Neural progenitor cell (in vitro differentiated cells): Measurements from ENCODE around the gene SFMBT2. TPM values are rescaled to one million over a fixed set of nuclear protein-coding genes. Genes with fewer than 3 reads are reported as not detected.

ENCODE experiments used
- DNase-seq: peaks from one replicate; pipeline ENCODE4 v3.0.0-alpha.2; 2016; ENCODE audit warnings: low spot score
- H2AFZ ChIP-seq: fragments of 200-600 bp; sonication (generic); replicated peaks from 2 replicates; pipeline ENCODE4 v1.6.1; 2016; ENCODE audit warnings: antibody characterized with exemption
- H3F3A ChIP-seq: fragments of 200-600 bp; sonication (generic); 2 replicates; pipeline ENCODE4 v1.6.1; 2016; ENCODE audit warnings: antibody characterized with exemption, low read depth
- H3K27ac ChIP-seq: fragments of 200-600 bp; sonication (generic); 2 replicates; pipeline ENCODE4 v1.5.1; 2016; ENCODE audit warnings: mild to moderate bottlenecking
- H3K27me3 ChIP-seq: fragments of 200-600 bp; sonication (generic); 2 replicates; pipeline ENCODE4 v1.6.1; 2016; ENCODE audit warnings: mild to moderate bottlenecking, moderate library complexity
- H3K36me3 ChIP-seq: fragments of 200-600 bp; sonication (generic); 2 replicates; pipeline ENCODE4 v1.5.1; 2016
- H3K4me1 ChIP-seq: fragments of 200-600 bp; sonication (generic); 2 replicates; pipeline ENCODE4 v1.6.1; 2016; ENCODE audit warnings: mixed run types
- H3K4me2 ChIP-seq: fragments of 200-600 bp; sonication (generic); 2 replicates; pipeline ENCODE4 v1.6.1; 2016
- H3K4me3 ChIP-seq: fragments of 200-600 bp; sonication (generic); 2 replicates; pipeline ENCODE4 v1.5.1; 2016
- H3K79me2 ChIP-seq: fragments of 200-600 bp; sonication (generic); 2 replicates; pipeline ENCODE4 v1.6.1; 2016; ENCODE audit warnings: low read depth
- H3K9ac ChIP-seq: fragments of 200-600 bp; sonication (generic); 2 replicates; pipeline ENCODE4 v1.6.1; 2016
- H3K9me3 ChIP-seq: fragments of 200-600 bp; sonication (generic); 2 replicates; pipeline ENCODE4 v1.5.1; 2016; ENCODE audit warnings: low read depth
- H4K20me1 ChIP-seq: fragments of 200-600 bp; sonication (generic); 2 replicates; pipeline ENCODE4 v1.6.1; 2016; ENCODE audit warnings: low read depth
- H3K27ac Mint-ChIP-seq: 3 replicates; pipeline ENCODE4 v1.8.0; 2021; ENCODE audit warnings: mixed read lengths
- H3K27me3 Mint-ChIP-seq: 2 replicates; pipeline ENCODE4 v1.8.0; 2022; ENCODE audit warnings: low read depth, mild to moderate bottlenecking, inconsistent platforms, moderate library complexity, mixed read lengths; ENCODE audit not compliant: insufficient read depth
- H3K36me3 Mint-ChIP-seq: 3 replicates; pipeline ENCODE4 v1.8.0; 2021; ENCODE audit warnings: mixed read lengths
- H3K4me1 Mint-ChIP-seq: 3 replicates; pipeline ENCODE4 v1.8.0; 2021; ENCODE audit warnings: mixed read lengths
- H3K4me3 Mint-ChIP-seq: 3 replicates; pipeline ENCODE4 v1.8.0; 2021; ENCODE audit warnings: mild to moderate bottlenecking, moderate library complexity, mixed read lengths
- H3K9me3 Mint-ChIP-seq: 3 replicates; pipeline ENCODE4 v1.8.0; 2020; ENCODE audit warnings: mixed read lengths
- EZH2 ChIP-seq: fragments of 200-600 bp; sonication (generic); IDR thresholded peaks from 2 replicates; pipeline ENCODE4 v1.6.1; 2017; ENCODE audit warnings: antibody characterized with exemption, mild to moderate bottlenecking, moderate library complexity
- EZH2phosphoT487 ChIP-seq: fragments of 200-600 bp; sonication (generic); IDR thresholded peaks from 2 replicates; pipeline ENCODE4 v1.6.1; 2017; ENCODE audit warnings: antibody characterized with exemption
- total RNA-seq: library from RNA; depleted of rRNA; stranded (reverse); fragments of >200 nt; gene quantifications from 2 replicates; pipeline ENCODE4 v1.2.3, GENCODE V29; 2015; ENCODE audit warnings: low replicate concordance
- TF ChIP-seq, protein P1 (sequence below): fragments of 200-600 bp; sonication (generic); IDR thresholded peaks from 2 replicates; pipeline ENCODE4 v1.5.1; 2017; ENCODE audit warnings: antibody characterized with exemption, mild to moderate bottlenecking

Gene SFMBT2
- total RNA-seq, 1 donor from 2014 or later: 1.8 TPM

DNA sequence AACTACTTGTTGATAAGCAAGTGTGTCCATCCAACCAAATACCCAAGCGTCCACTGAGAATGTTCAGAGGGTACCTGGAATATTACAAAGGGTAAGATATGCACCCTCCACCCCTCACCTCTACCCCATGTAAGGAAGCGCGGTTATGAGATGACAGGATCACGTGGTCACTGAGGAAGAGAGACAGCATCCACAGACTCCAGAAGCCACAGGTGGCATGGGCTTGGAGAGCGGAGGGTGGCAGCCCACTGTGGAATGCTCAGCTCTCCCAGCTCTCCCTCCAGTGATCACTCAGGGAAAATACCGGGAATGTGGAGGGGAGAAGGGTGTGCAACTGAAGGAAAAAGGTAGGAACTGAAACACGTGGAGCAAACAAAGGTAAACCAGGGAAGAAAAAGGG is 25.7 kb downstream of the SFMBT2 start:
- no peaks in the 10 kb centered on the region for H3K9me3 Mint-ChIP-seq

DNA sequence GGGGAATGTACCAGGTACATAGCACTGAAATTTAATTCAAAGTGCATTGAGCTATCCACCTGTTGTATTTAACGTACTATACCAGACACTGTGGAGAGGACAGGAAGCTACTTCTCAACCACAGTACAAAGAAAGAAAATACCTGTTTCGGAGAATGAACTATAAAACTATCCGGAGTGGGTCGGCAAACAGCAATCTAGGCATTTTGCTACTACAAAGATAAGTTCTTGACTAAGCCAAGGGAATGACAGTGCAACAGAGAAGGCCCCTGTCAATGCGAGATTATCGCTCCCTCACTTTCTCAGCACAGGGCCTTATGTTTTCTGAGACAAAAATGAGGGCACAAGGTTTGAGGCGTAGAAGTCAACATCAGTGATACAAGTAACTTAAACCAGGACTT is 27.4 kb downstream of the SFMBT2 start:
- Histone ChIP-seq H3F3A (no peaks in the 10 kb centered on the region), H3K4me2 (no peak overlapping the region), H4K20me1 (no peaks in the 10 kb centered on the region), H3K27me3 (no peaks in the 10 kb centered on the region), H3K36me3 (no peaks in the 10 kb centered on the region), H3K9ac (no peak overlapping the region), H3K4me3 (no peak overlapping the region), H2AFZ (no peak overlapping the region), H3K4me1 (no peaks in the 10 kb centered on the region), H3K9me3 (no peaks in the 10 kb centered on the region), H3K79me2 (no peaks in the 10 kb centered on the region), H3K27ac (no peak overlapping the region)
- DNase-seq: no peak
- TF ChIP-seq EZH2: no peak
- no peak for TF ChIP-seq EZH2phosphoT487
- TF ChIP-seq, protein P1, sequence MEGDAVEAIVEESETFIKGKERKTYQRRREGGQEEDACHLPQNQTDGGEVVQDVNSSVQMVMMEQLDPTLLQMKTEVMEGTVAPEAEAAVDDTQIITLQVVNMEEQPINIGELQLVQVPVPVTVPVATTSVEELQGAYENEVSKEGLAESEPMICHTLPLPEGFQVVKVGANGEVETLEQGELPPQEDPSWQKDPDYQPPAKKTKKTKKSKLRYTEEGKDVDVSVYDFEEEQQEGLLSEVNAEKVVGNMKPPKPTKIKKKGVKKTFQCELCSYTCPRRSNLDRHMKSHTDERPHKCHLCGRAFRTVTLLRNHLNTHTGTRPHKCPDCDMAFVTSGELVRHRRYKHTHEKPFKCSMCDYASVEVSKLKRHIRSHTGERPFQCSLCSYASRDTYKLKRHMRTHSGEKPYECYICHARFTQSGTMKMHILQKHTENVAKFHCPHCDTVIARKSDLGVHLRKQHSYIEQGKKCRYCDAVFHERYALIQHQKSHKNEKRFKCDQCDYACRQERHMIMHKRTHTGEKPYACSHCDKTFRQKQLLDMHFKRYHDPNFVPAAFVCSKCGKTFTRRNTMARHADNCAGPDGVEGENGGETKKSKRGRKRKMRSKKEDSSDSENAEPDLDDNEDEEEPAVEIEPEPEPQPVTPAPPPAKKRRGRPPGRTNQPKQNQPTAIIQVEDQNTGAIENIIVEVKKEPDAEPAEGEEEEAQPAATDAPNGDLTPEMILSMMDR: no peak
- H3K27ac Mint-ChIP-seq: no peak overlapping the region
- no peak overlapping the region for H3K4me3 Mint-ChIP-seq
- peaks cover 2% of the 10 kb centered on the region for H3K9me3 Mint-ChIP-seq
- no peaks in the 10 kb centered on the region for H3K4me1 Mint-ChIP-seq
- H3K27me3 Mint-ChIP-seq: no peaks in the 10 kb centered on the region
- H3K36me3 Mint-ChIP-seq: peaks cover 19% of the 10 kb centered on the region

More for the DNA sequence above, 25.7 kb downstream of the SFMBT2 start:
- Histone ChIP-seq H3K9ac (no peak overlapping the region), H3K36me3 (no peaks in the 10 kb centered on the region), H3K4me3 (no peak overlapping the region), H4K20me1 (no peaks in the 10 kb centered on the region), H3F3A (no peaks in the 10 kb centered on the region), H3K27ac (no peak overlapping the region), H2AFZ (no peak overlapping the region), H3K9me3 (no peaks in the 10 kb centered on the region), H3K79me2 (no peaks in the 10 kb centered on the region), H3K4me2 (no peak overlapping the region), H3K27me3 (no peaks in the 10 kb centered on the region), H3K4me1 (no peaks in the 10 kb centered on the region)
- no peak overlapping the region for H3K27ac Mint-ChIP-seq
- H3K36me3 Mint-ChIP-seq: peaks cover 11% of the 10 kb centered on the region
- no peaks in the 10 kb centered on the region for H3K27me3 Mint-ChIP-seq
- no peak for TF ChIP-seq EZH2phosphoT487
- TF ChIP-seq, protein P1: no peak
- no peak for TF ChIP-seq EZH2
- no peak overlapping the region for H3K4me3 Mint-ChIP-seq
- DNase-seq: no peak
- H3K4me1 Mint-ChIP-seq: no peaks in the 10 kb centered on the region

DNA sequence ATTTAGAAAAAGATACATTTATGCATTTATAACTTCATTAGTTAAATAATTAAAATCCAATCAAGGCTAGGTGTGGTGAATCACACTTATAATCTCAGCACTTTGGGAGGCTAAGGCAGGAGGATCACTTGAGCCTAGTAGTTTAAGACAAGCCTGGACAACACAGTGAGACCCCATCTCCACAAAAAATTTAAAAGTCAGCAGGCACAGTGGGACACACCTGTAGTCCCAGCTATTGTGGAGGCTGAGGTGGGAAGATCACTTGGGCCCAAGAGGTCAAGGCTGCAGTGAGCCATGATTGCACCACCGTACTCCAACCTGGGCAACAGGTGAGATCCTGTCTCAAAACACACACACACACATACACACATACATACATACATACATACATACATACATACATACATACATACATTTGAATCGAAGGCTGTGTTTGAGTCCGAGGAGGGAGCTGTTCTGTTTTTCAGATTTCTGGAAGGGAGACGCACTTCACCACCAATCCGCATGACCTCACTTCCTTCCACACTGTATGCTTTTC is 30.1 kb downstream of the SFMBT2 start:
- Histone ChIP-seq H3F3A (no peaks in the 10 kb centered on the region), H3K9ac (no peak overlapping the region), H3K27ac (no peak overlapping the region), H3K9me3 (no peaks in the 10 kb centered on the region), H3K27me3 (no peaks in the 10 kb centered on the region), H4K20me1 (no peaks in the 10 kb centered on the region), H3K36me3 (no peaks in the 10 kb centered on the region), H3K79me2 (no peaks in the 10 kb centered on the region), H2AFZ (no peak overlapping the region), H3K4me2 (no peak overlapping the region), H3K4me3 (no peak overlapping the region), H3K4me1 (no peaks in the 10 kb centered on the region)
- Mint-ChIP-seq H3K4me3 (no peak overlapping the region), H3K4me1 (no peaks in the 10 kb centered on the region), H3K27ac (no peak overlapping the region), H3K27me3 (no peaks in the 10 kb centered on the region), H3K9me3 (peaks cover 2% of the 10 kb centered on the region), H3K36me3 (peaks cover 29% of the 10 kb centered on the region)
- TF ChIP-seq, protein P1: no peak
- TF ChIP-seq EZH2phosphoT487: no peak
- DNase-seq: no peak
